Superior temporal gyrus (tissue), 1 donor: Measurements from ENCODE around the gene TBC1D1.
A peak's percentile ranks its signal among the peaks of the same experiment; 100 is the strongest.
"Not testable (repeated sequence)": the region's sequence is repeated elsewhere in the genome, so short reads cannot be mapped to it uniquely, and the experiment has no call there.

ENCODE experiments used
- DNase-seq: peaks from one replicate; pipeline ENCODE4 v3.0.0-alpha.2; 2016; ENCODE audit errors: extremely low spot score

TBC1D1 gene

DNA sequence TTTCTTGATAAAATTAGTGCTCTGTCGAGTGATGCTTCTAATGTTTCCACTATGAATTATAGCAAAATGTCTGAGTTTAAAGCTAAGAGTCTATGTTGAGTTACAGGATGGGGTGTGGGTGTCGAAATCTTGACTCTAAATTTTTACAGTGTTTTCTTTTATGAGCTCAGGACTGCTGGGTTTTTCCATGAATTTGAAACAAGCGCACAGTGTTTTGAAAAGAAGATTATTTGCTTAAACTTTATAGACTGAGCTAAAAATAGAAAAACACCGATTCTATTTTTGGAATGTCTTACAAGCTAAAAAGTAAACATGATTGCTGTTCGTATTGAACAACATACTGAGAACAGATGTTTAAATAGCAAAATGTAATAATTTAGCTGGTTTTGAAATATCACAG is 76.9 kb downstream of the TBC1D1 start:
- DNase-seq: no peak

DNA sequence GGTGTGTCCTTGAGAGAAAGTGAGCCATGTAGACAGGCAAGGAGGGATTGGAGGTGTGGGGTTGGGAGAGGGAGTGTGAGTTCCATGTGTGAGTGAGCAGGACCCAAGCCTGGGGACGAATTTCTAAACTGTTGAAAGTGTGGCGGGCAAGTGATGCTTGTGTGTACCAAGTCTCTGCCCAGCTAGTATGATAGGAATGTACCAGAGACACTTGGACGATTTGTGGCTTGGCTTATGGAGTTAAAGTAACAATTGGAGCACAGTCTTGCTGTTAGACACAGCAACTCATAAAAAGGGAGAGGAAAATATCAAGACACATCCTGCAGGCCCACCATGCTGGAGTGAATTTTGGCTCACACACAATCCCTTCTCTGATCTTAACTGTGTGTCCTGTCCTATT is 77.9 kb downstream of the TBC1D1 start:
- DNase-seq: no peak

DNA sequence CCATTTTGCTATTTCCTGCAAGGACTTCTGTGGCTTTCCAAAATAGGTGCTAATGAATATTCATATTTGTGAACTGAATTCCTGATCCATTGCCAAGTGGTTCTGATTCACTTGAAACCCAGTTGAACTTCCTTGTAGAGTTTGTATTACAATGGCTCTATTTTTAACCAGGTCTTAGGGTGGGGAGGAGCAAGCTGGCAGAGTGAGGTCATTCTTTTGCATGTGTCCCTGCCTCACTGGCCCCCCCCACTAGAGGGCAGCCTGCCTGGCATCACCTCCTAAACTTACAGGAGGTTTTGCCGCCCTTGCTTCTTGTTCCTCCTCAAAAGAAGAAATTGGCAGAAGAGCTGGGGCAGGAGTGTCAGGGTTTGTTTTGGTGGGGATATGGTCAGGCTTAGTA is 79.8 kb downstream of the TBC1D1 start:
- no peak for DNase-seq

DNA sequence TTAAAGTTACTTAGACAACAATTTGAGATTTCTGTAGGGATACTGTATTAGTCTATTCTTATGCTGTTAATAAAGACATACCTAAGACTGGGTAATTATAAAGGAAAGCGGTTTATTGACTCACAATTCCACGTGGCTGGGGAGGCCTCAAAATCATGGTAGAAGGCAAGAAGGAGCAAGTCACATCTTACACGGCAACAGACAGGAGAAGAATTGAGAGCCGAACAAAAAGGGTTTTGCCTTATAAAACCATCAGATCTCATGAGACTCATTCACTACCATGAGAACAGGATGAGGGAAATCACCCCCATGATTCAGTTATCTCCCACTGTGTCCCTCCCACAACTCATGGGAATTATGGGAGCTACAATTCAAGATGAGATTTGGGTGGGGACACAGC is 80.3 kb downstream of the TBC1D1 start:
- DNase-seq: no peak

DNA sequence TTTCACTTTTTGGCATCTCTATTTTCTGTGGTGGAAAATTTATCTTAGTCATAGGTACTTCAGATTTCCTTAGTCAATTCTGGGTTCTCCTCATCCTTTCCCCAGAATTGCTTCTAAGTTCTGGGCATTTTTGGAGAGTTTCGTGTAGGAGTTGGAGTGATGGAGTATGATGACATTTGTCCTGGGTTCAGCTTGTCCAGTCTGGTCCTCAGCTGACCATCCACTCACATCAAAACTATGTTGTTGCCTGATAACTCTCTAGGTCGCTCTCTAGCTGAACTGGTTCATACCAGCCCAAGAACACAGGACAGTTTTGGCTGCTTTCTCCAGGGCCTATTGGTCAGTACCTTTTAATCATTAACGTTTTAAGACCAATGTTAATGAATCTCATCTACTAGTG is 82.6 kb downstream of the TBC1D1 start:
- no peak for DNase-seq

DNA sequence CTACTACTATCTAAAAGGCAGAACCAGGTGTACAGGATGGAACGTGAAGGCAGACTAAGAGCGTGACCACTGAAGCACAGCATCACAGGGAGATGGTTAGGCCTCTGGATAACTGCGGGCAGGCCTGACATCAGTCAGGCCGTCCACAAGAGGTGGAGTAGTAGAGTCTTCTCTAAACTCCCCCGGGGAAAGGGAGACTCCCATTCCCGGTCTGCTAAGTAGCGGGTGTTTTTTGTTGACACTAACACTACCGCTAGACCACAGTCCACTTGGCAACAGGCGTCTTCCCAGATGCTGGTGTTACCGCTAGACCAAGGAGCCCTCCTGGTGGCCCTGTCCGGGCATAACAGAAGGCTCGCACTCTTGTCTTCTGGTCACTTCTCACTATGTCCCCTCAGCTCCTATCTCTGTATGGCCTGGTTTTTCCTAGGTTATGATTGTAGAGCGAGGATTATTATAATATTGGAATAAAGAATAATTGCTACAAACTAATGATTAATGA is 84.5 kb downstream of the TBC1D1 start:
- DNase-seq: not testable (repeated sequence)

DNA sequence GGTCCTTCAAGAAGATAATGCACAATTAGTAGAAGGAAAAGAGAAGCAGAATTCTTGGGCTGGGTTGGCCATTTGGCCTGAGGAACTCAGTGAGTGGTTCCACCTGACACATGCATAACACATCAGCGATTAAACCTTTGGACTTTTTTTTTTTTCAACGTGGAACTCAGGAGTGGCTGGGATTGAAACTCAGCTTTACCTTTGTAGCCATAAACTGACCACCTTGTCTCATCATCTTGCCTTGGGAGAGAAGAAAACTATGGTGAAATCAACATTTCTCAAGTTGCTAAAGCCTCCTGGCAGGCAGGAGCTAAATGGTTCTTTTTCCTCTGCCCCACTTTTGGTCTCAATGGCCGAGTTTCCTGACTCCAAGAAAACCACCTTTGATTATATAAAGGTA is 85.6 kb downstream of the TBC1D1 start:
- peak; percentile 33 for DNase-seq

DNA sequence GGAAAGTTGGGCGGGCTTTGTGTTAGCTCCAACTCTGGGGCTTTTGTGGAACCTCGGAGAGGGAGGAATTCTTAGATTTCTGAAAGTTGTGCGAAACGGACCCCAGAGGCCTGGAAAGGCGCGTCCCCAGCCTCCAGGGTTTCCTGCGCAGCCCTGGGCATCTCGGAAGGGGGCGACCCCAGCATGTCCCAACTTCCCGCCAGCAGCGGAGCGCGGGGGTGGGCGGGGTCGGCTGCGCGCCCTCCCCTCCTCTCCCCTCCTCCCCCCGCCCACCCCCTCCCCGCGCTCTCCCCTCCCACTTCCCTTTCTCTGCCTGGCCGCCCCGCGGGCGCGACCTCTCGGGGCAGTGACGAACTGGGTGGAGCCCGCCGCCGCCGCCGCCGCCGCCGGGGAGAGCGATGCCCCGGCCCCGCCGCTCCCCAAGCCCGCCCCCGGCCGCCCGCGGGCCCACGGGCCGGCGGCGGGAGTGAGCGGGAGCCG is 86.1 kb downstream of the TBC1D1 start:
- no peak for DNase-seq

DNA sequence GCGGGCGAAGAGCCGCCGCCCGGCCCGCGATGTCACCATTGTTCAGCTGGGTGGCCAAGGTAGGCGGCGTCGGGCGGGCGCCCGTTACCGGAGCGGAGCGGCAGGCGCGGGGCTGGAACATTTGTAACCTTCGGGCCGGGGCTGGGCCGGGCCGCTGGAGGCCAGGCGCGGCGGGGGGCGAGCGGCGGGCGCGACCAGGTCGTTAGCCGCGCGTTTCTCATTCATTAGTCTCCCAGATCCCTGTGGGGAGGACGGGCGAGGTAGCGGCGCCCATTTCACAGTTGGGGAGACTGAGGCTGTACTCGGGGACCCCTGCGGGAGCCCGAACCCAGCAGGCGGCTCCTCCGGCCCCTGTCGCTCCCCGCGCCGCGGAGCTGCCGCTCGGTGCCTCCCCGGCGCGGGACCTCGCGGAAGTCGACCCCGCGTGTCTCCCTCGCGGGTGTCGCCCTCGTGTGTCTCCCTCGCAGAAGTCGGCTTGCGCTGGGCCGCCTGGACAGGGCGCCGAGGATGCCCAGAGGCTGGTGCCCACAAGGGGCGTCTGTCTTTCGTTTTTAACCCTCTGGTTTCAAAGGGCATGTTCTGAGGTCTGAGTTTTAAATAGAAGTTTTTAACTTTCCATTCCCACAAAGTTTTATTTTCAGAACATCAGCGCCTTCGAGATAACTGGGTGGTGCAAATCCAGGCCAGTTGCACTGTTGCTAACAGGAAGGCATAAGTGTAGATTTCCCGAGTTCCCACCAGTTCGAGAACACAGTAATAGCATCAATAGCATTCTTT is 86.8 kb downstream of the TBC1D1 start:
- DNase-seq: peak; percentile 66

DNA sequence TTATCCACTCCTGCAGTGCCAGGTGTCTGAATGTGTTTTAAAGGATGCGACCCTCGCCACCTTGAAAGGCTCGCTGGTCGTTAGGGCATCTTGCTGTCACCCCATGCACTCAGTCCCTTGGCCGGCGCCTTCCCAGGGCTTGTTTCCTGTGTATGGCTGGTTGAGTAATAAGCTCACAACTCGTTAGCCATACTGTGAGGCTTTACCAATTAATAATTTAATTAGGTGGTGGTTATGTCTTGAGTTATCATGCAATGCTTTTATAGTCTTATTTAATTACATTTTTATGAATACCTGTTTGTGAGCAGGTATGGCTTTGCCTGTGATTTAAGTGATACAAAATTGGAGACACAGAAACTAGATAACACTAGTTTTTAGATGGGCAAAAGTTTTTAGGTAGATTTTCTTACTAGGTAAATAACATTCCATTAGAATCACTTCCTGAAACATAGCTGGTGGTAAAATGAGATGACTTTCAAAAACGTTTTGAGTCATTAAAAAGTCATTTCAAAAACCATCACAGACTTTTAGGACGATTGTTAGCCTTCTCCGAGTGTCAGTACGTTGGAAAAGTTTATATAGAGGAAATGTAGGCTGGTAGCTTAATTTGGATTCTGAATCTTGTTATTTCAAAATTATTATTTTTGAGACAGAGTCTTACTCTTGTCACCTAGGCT is 87.5 kb downstream of the TBC1D1 start:
- DNase-seq: no peak

DNA sequence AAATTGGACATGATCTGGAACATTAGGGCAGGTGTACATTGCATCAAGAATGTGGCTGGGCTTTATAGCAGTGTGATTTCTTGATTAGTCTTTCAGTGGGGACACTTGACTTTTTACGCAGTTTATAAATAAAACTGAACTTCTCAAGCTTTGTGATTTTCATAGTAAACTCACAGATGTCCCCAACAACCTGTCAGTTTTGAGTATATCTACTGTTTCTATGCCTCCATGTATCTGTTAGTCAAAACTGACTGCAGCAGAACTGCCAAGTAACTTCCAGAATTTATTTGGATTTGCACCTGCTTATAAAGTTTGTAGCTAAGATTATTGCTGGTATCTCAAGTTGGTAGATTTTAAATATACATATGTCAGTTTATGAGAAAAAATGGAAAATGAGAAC is 89.4 kb downstream of the TBC1D1 start:
- no peak for DNase-seq

DNA sequence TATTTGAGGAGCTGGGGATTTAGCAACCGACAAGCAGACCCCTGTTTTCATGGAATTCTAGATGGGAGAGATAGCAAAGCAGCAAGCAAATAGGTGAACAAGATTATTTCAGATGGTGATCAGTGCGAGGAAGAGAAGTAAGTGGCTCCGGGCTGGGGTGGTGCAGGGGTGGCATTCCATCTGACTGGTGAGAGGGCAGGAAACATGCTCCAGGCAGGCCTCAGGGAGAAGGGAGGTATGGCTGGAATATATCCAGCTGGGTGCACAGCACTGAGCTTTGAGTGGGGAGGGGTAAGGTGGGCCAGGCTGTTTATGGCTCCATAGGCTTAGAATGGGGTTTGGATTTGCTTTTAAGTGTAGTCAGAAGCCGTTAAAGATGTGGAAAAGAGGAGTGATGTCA is 90.5 kb downstream of the TBC1D1 start:
- no peak for DNase-seq

DNA sequence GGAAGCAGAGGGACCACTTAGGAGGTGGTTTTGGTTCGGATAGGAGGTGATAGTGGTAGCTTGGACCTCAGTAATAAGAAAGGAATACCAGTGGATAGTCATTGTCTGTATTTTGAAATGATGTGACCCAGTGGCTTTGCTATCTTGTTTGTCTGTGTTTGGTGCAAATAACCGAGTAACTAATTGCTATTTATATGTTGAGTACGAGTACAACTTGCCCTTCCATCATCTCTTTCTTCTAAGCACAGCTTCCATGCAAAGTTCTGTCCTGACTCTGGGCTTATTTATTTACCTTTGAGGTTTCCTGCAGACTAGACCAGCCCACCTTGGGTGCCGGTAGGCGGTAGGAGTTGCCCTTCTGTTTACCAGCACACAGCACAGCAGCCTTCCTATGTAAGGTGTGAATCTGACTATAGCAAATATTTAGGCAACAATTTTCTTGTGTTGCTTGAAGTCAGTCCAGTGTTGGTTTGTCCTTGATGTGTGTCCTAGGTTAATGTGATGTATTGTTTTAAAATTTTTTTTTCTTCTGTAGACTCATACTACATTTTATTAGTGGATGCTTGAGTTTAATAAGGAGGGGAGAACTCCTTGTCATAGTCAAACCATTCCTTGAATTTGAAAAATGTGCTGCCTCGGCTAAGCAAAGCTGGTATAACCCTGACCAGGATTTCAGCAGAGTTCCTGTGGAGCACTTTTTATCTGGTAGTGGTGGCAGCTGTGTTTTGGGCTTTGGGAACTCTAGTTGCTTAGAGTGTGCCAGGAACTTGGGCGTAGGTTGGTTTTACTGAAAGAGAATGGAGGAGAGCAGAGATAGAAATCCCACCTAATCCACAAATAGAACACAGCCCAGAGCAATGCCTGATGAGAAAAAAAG is 91.2 kb downstream of the TBC1D1 start:
- no peak for DNase-seq

DNA sequence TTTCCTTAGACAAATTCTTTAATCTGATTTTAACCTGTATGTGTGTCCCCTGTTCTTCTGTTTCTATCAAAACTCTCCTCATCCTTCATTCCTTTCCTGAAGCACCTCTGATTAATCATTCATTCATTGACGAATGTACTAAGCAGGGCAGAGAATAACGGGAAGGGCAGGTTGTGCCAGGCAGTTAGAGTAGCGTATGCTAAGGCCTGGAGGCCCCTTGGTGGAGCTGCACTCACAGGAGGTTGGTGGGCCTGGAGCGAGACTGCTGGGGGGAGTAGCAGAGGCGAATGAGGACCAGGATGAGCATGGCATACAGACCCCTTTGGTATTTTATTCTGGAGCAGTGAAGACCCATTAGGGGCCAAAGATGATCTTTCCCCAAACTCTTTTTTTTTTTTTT is 91.9 kb downstream of the TBC1D1 start:
- no peak for DNase-seq

DNA sequence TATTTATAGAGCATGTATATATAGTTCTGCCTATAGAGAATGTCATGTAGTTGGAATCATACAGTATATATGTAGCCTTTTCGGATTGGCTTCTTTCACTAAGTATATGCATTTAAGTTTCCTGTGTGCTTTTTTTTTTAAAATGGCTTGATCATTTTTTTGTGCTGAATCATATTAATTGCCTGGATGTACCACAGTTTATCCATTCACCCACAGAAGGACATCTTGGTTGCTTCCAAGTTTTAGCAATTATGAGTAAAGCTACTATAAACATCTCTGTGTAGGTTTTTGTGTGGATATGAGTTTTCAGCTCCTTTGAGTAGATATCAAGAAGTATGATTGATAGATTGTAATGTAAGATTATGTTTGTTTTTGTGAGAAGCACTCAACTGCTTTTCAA is 93.1 kb downstream of the TBC1D1 start:
- no peak for DNase-seq

DNA sequence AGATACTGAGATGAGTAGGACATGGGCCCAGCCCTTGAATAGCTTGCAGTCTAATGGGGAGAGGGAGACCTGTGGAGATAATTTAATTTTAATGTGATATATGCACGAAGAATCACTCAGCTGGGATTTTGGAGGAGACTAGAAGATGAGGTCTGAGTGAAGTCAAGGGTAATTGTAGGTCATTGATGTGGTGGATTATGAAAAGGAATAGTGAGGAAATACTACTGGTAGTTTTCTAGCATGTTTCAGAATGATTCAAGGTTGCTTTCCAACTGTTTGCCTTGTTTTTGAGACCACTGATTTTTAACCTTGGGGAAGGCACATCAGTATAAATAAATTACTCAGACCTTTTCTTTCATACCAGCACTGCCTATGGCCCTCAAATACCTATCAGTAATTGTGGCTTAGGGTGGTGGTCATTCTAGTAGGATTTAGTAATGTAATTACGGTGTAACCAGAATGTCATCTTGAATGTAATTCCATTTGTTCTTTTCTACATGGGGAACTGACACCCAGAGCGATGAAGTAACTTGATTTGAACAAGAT is 94.9 kb downstream of the TBC1D1 start:
- DNase-seq: no peak

DNA sequence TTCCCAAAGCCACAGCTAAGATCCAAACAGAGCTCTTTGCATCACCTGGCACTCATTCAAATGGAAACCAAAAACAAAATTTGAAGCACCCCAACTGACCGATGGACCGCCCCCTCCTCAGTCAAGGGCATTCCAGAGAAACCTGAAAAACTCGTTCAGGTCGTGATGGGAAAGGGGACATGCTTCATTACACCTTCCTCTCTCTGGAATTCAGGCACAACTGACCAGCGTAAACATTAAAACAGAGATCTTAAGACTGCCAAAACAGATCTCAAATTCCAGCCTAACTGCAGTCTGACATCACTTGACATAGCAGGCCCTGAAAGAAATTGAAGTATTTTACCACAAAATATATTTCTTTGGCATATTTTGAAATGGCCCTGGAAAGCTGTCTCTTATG is 97.8 kb downstream of the TBC1D1 start:
- DNase-seq: no peak

DNA sequence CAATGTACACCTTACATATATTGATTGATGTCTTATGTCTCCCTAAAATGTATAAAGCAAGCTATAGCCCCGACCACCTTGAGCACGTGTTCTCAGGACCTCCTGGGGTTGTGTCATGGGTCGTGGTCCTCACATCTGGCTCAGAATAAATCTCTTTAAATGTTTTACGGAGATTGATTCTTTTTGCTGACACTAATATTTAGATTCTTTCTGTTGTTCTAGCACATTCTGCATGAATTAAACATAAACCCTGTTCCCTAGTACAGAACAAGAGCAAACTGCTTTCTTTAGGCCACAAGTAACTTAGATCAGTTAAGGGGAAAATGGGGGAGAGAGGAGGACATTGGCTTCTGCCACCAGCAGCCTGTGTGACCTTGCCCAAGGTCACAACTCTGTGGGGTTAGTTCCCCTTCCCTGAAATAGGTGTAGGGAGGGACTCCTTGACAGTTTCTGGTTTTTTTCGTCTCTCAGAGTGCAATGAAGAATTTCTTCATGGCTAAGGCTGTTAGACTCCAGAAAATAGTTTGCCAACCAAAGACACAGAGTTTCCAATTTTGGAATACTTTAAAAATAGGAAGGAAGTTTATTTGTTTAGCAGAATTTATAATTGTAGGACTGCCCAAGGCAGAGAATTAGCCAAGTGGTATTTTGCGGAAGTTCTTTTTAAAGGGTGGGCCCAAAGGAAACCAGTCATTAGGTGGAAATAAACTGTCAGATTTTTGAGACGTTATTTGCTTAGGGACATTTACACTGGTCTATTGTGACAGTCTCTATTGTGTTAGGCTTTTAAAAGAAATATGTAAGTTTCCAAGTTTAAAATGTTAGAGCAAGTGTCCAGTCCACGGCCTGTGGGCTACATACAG is 98.7 kb downstream of the TBC1D1 start:
- no peak for DNase-seq

DNA sequence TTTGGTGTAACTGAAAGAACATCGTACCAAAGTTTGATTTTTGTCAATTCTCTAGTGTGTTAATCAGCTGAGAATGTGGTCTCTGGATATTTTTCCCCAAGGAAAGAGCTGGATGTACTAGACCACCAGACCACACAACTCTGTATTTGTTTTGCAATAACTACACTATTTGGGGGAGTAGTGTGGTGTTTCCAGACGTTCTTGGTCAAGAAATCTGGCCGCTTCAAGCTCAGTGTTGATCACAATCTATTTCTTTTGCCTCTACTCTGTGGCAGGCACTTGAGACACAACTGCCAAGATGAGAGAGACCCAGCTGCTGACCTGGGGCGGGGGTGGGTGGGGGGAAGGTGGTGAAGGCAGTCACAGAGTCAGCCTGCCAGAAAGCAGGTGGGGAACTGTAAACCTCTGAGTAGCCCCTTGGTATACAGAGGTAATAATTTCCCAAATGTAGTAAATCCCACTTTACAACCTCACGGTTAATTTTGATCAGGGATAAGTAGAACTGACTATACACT is 99.9 kb downstream of the TBC1D1 start:
- no peak for DNase-seq

DNA sequence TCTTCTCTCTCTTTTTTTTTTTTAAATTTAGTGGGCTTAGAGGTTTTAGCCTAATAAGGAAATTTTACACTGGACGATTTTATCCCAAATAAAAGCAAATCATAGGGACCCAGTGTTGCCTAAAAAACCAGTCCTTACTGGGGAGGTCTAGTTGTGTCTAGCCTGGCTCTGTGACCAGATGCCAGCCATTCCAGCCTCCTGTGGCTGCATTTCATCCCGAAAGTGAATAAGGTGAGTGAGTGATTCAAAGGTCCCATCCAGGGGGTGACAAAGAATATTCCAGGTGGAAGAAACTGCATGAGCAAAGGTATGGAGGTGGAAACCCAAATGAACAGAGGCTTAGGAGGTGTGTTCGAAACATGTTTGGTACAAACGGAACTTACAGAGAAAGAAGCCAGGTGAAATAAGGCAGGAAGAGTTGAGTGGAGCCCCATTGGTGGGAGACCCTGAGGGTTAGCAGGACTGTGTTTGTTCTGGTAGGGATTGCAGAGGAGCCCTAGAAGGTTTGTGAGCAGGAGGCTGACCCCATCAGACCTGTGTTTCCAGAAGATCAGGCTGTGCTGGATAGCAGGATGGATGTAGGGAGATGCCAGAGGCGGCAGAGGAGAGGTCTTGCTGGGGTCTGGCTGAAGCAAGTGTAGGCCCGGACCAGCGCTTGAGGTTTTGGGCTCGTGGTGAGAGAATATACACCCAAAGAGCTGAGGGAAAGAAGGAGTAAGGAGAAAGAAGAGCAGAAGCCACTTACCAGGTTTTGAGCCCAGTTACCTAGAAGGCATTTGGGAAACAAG is 100.9 kb downstream of the TBC1D1 start:
- DNase-seq: no peak
